Heart left ventricle (tissue), 13 donors: ENCODE measurements around the gene BRD9.
"Not testable (repeated sequence)": the region's sequence is repeated elsewhere in the genome, so short reads cannot be mapped to it uniquely, and the experiment has no call there.

ENCODE experiments used
- CTCF ChIP-seq, 12 donors: fragments of 200-600 bp; sonication (generic) in 4 of 12; IDR thresholded peaks; one replicate each; pipeline versions ENCODE4 v1.5.0 to v1.8.0; 2018 to 2022; ENCODE audit warnings: antibody characterized with exemption in 12 of 12, mild to moderate bottlenecking in 5 of 12
- POLR2A ChIP-seq, 2 donors: fragments of 450-650 bp; IDR thresholded peaks; one replicate each; pipeline ENCODE4 v1.6.1; 2017; ENCODE audit warnings: antibody characterized with exemption in 2 of 2, mild to moderate bottlenecking in 2 of 2, moderate library complexity in 2 of 2
- donor health status: ischemic (EF 13 %, LVEDD 7.1; RV severe dilation, severe dysfunction).
- donor health status: DM: no; HTN: yes; CAD: no.
- donor health status: DM: no; HTN: no; CAD: no.
- donor health status: ischemic (EF 25% LVEDD 6.9; RV normal size, moderate dysfunction).
- donor health status: ischemic (EF 25% LVEDD 5.7; RV mildly dilated, moderate dysfunction).
- donor health status: ischemic (EF 35%, LVEDD 5.7; RV mildly dilated, moderate dysfunction).
- donor health status: nonischemic (EF 11% LVEDD 7.7; RV severe dilation, severe dysfunction).
- donor health status: DM: yes; HTN: yes; CAD: no.
- donor health status: PGD.
- donor health status: ischemic (EF 29% LVEDD 5.4; RV normal size, mild dysfunction).
- donor health status: nonischemic (EF 23%, LVEDD 6.1; RV moderate dilation, normal function).

GRCh38 chr5:843926-844325 lies 48.7 kb downstream of the BRD9 start:
- TF ChIP-seq CTCF, POLR2A (IDR thresholded peaks at IDR 0.05): not testable (repeated sequence)
